Activated CD4-positive, alpha-beta T cell treated with anti-CD3 and anti-CD28 coated beads, Interleukin-2, amount 10 ng/mL, durations not matched to agents 7 days and 5 days (primary cell): ENCODE results near the gene ROR2. TPM values are rescaled to one million over a fixed set of nuclear protein-coding genes. Genes with fewer than 3 reads are reported as not detected.

ENCODE experiments used
- CTCF ChIA-PET: fragments of 350-600 bp; sonication (Branson Sonifier 250); formaldehyde crosslinking; loops from one replicate; lab custom pipeline; 2021; ENCODE audit warnings: antibody characterized with exemption; lab: Charles Lee
- POLR2A ChIA-PET: fragments of 350-600 bp; sonication (Branson Sonifier 250); formaldehyde crosslinking; loops from one replicate; lab custom pipeline; 2021; ENCODE audit warnings: antibody characterized with exemption; lab: Charles Lee
- DNase-seq: peaks from one replicate; pipeline ENCODE4 v3.0.0-alpha.2; 2020
- H3K27ac Mint-ChIP-seq: one replicate; pipeline ENCODE4 v1.8.0; 2021; ENCODE audit warnings: mild to moderate bottlenecking, moderate library complexity, mixed read lengths
- H3K27me3 Mint-ChIP-seq: one replicate; pipeline ENCODE4 v1.8.0; 2021; ENCODE audit warnings: mixed read lengths
- H3K36me3 Mint-ChIP-seq: one replicate; pipeline ENCODE4 v1.8.0; 2021; ENCODE audit warnings: low read depth, mixed read lengths
- H3K4me1 Mint-ChIP-seq: one replicate; pipeline ENCODE4 v1.8.0; 2021; ENCODE audit warnings: mixed read lengths
- H3K4me3 Mint-ChIP-seq: one replicate; pipeline ENCODE4 v1.8.0; 2021; ENCODE audit warnings: mild to moderate bottlenecking, moderate library complexity, mixed read lengths
- H3K9me3 Mint-ChIP-seq: one replicate; pipeline ENCODE4 v1.8.0; 2021; ENCODE audit warnings: mixed read lengths
- total RNA-seq, 2 experiments: library from RNA; stranded (reverse); gene quantifications; one replicate each; pipeline ENCODE4 v1.2.3, GENCODE V29; 2021

ROR2 gene
- total RNA-seq, 2 experiments from 2014 or later, result 0.48 to 0.55 TPM

DNA sequence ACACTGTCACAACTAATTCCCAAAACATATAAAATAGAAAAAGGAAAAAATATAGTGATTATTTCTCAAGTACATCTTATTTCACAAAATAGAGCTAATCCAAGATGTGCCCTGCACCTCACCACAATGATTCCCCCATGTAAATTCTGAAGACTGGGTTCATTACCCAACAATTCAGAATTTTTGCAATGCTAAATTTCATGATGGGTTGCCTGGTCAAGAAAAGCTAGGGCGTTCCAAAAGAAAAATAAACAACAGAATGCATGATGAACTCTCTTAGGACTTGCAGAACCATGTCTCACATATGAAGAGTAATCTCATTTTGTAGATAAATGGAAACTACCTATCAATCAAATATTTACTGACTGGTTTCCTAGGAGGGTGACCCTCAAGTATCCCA is 266.8 kb downstream of the ROR2 start:
- H3K36me3 Mint-ChIP-seq, result no peaks in the 10 kb centered on the region
- ChIA-PET CTCF (interaction anchor here (1.1 kb wide), 1 partner anchor 768 kb away, joined by 4 read pairs; no protein-coding TSS in a partner anchor), POLR2A (no interaction called here)
- peaks cover 15% of the 10 kb centered on the region for H3K27me3 Mint-ChIP-seq
- no peak overlapping the region for H3K27ac Mint-ChIP-seq
- DNase-seq, result no peak
- peaks cover 4% of the 10 kb centered on the region for H3K4me1 Mint-ChIP-seq
- no peaks in the 10 kb centered on the region for H3K9me3 Mint-ChIP-seq
- no peak overlapping the region for H3K4me3 Mint-ChIP-seq

- POLR2A ChIA-PET, result no interaction called here
- Mint-ChIP-seq H3K9me3 (no peaks in the 10 kb centered on the region), H3K4me1 (peaks cover 4% of the 10 kb centered on the region), H3K36me3 (no peaks in the 10 kb centered on the region), H3K27ac (no peak overlapping the region), H3K4me3 (no peak overlapping the region), H3K27me3 (peaks cover 18% of the 10 kb centered on the region)
- no peak for DNase-seq
- CTCF ChIA-PET, result interaction anchor here (1.1 kb wide), 1 partner anchor 768 kb away, joined by 4 read pairs; no protein-coding TSS in a partner anchor
These were observed 267.2 kb downstream of the ROR2 start for GRCh38 chr9:91682806-91683205.

DNA sequence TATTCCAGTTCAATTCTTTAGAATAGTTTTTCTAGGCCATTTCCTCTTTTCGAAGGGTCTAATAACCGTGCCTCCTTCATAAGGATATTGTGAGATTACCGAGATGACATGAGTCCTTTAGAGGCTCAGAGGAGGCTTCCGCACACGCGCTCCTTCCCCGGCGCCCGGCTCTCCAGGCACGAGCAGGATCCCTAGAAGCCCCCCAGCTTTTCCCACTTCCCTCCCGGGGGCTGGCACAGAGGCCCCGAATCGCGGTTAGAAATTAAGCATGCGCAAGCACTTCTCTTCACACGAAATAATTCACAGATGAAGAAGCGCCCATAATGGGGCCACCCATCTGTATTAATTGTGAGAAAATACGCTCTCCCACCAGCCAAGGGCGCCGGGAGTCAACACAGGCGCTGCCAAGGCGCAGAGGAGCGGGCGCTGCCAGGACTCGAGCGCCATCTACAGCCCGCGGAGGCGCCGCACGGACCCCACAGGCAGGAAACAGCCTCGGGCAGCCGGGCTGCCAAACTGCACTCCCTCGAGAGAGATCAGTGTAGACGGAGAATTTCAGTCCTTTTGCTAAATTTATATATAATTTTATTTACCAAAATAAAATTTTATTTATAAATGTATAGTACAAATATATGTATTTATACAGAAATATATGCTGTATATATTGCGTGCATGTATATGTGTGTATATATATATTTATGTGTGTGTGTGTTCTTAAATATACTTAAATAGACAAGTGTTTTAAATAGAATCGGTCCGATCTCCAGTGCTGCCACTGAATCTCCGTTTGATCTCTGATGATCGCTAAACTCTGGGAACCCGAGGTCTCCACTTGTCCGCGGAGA is 268.3 kb downstream of the ROR2 start:
- H3K27ac Mint-ChIP-seq, result peak overlapping the region; percentile 19
- peaks cover 26% of the 10 kb centered on the region for H3K27me3 Mint-ChIP-seq
- DNase-seq, result peak; percentile 70
- peak overlapping the region; percentile 32 for H3K4me3 Mint-ChIP-seq
- peaks cover 4% of the 10 kb centered on the region for H3K4me1 Mint-ChIP-seq
- ChIA-PET CTCF (no interaction called here), POLR2A (no interaction called here)
- no peaks in the 10 kb centered on the region for H3K36me3 Mint-ChIP-seq
- no peaks in the 10 kb centered on the region for H3K9me3 Mint-ChIP-seq

- Mint-ChIP-seq H3K9me3 (no peaks in the 10 kb centered on the region), H3K27ac (no peak overlapping the region), H3K27me3 (peaks cover 29% of the 10 kb centered on the region), H3K4me1 (peaks cover 4% of the 10 kb centered on the region), H3K36me3 (no peaks in the 10 kb centered on the region), H3K4me3 (no peak overlapping the region)
- DNase-seq, result no peak
- POLR2A ChIA-PET, result no interaction called here
- CTCF ChIA-PET, result no interaction called here
These were observed 269.0 kb downstream of the ROR2 start for GRCh38 chr9:91680998-91681397.

- ChIA-PET POLR2A (no interaction called here), CTCF (no interaction called here)
- peaks cover 4% of the 10 kb centered on the region for H3K4me1 Mint-ChIP-seq
- H3K27me3 Mint-ChIP-seq, result peaks cover 33% of the 10 kb centered on the region
- H3K36me3 Mint-ChIP-seq, result no peaks in the 10 kb centered on the region
- H3K4me3 Mint-ChIP-seq, result no peak overlapping the region
- H3K27ac Mint-ChIP-seq, result no peak overlapping the region
- no peak for DNase-seq
- no peaks in the 10 kb centered on the region for H3K9me3 Mint-ChIP-seq
These were observed 269.9 kb downstream of the ROR2 start for GRCh38 chr9:91680106-91680505.

DNA sequence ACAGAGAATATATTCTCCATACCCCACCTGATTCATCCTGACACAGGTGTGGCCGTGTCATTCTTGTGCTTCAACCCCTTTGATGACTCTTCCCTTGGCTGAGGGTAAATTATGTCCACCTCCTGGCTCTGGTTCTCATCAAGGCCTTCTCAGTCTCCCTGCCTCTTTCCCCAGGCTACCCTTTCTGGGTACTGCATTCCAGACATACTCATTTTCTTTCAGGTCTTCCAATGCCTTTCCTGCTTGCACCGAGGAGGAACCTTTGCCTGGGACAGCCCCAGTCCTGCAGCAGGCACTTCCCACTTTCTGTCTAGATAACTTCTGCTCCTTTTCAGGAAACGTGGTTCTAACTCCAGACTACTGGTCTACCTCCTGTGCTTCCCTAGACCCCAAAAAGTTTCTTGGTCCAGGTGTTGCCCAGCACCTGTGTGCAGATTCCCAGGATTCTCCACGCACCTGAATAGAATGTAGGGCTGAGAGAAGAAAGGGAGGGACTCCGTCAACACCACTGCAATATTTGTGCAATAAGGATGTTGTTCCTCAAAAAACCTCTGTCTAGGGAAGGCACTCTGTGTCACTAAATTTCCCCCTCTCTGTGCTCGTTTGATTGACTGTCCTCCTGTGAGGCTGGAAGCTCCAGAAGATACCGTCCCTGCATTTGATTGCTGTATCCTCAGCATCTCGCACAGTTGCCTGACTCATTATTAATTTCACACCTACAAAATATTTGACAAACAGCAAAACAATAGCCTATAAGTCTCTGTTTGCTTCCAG is 271.0 kb downstream of the ROR2 start:
- peaks cover 4% of the 10 kb centered on the region for H3K4me1 Mint-ChIP-seq

GRCh38 chr9:91677822-91678436 is 272.1 kb downstream of the ROR2 start:
- H3K36me3 Mint-ChIP-seq, result no peaks in the 10 kb centered on the region
- CTCF ChIA-PET, result no interaction called here
- no peak overlapping the region for H3K27ac Mint-ChIP-seq
- no peak for DNase-seq
- POLR2A ChIA-PET, result no interaction called here
- no peaks in the 10 kb centered on the region for H3K9me3 Mint-ChIP-seq
- H3K4me3 Mint-ChIP-seq, result no peak overlapping the region
- peaks cover 47% of the 10 kb centered on the region for H3K27me3 Mint-ChIP-seq
- peaks cover 4% of the 10 kb centered on the region for H3K4me1 Mint-ChIP-seq

More for the DNA sequence above, 271.0 kb downstream of the ROR2 start:
- Mint-ChIP-seq H3K36me3 (no peaks in the 10 kb centered on the region), H3K27ac (no peak overlapping the region), H3K4me3 (no peak overlapping the region), H3K27me3 (peaks cover 43% of the 10 kb centered on the region), H3K9me3 (no peaks in the 10 kb centered on the region)
- POLR2A ChIA-PET, result no interaction called here
- CTCF ChIA-PET, result no interaction called here
- DNase-seq, result no peak

GRCh38 chr9:91677331-91677730 is 272.7 kb downstream of the ROR2 start:
- peaks cover 52% of the 10 kb centered on the region for H3K27me3 Mint-ChIP-seq

DNA sequence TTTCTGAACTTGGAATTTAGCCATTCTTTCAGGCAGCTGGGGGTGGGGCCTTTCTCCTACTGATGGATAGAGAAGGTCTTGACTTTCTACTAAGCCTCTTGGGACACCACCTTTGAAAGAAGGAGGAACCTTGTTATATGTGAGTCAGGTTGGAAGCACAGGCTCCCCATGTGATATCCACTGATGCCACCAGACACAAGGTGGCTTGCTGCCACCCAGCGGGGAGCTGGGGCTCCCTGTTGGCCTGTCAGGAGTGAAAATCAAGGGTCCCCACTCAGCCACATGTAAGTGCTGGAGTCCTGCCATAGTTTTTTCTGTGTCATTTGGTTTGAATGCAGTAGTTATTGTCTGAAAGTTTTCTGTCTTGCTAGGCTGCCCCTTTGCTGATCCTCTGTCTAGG is 274.0 kb downstream of the ROR2 start:
- H3K4me1 Mint-ChIP-seq, result no peaks in the 10 kb centered on the region
- H3K4me3 Mint-ChIP-seq, result no peak overlapping the region
- no peak overlapping the region for H3K27ac Mint-ChIP-seq
- ChIA-PET POLR2A (no interaction called here), CTCF (interaction anchor here (1.0 kb wide), 1 partner anchor 243 kb away, joined by 3 read pairs; no protein-coding TSS in a partner anchor)
- no peaks in the 10 kb centered on the region for H3K9me3 Mint-ChIP-seq
- H3K27me3 Mint-ChIP-seq, result peaks cover 60% of the 10 kb centered on the region
- DNase-seq, result no peak
- H3K36me3 Mint-ChIP-seq, result no peaks in the 10 kb centered on the region

More at GRCh38 chr9:91677331-91677730, 272.7 kb downstream of the ROR2 start:
- Mint-ChIP-seq H3K4me3 (no peak overlapping the region), H3K4me1 (peaks cover 4% of the 10 kb centered on the region), H3K9me3 (no peaks in the 10 kb centered on the region), H3K27ac (no peak overlapping the region), H3K36me3 (no peaks in the 10 kb centered on the region)
- DNase-seq, result no peak
- ChIA-PET POLR2A (no interaction called here), CTCF (no interaction called here)

- no peak overlapping the region for H3K27ac Mint-ChIP-seq
- ChIA-PET CTCF (no interaction called here), POLR2A (no interaction called here)
- no peaks in the 10 kb centered on the region for H3K36me3 Mint-ChIP-seq
- no peak overlapping the region for H3K4me3 Mint-ChIP-seq
- H3K9me3 Mint-ChIP-seq, result no peaks in the 10 kb centered on the region
- peaks cover 31% of the 10 kb centered on the region for H3K27me3 Mint-ChIP-seq
- no peaks in the 10 kb centered on the region for H3K4me1 Mint-ChIP-seq
- DNase-seq, result no peak
These were observed 285.4 kb downstream of the ROR2 start for GRCh38 chr9:91664663-91665062.

DNA sequence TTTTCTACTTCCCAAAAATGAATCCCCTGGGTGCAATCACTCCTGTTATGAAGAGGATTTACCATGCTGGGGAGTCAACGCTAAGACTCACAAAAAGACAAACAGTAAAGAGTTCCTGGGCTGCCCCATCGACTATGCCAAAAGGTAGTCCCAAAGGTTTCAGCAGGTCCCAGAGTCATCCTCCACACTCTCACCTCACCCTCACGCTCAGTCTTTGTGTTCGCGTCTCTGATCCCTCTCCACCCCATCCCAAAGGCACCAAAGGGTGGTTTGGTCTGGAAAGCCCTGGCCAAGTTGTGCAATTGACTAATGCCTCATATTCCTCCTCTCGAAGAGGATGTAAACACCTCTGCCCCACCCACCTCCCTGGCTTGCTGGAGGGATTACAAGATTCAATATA is 286.2 kb downstream of the ROR2 start:
- H3K4me1 Mint-ChIP-seq, result no peaks in the 10 kb centered on the region
- no peak overlapping the region for H3K4me3 Mint-ChIP-seq
- POLR2A ChIA-PET, result no interaction called here
- no peaks in the 10 kb centered on the region for H3K36me3 Mint-ChIP-seq
- peaks cover 26% of the 10 kb centered on the region for H3K27me3 Mint-ChIP-seq
- CTCF ChIA-PET, result no interaction called here
- H3K27ac Mint-ChIP-seq, result no peak overlapping the region
- no peak for DNase-seq
- no peaks in the 10 kb centered on the region for H3K9me3 Mint-ChIP-seq

- no peaks in the 10 kb centered on the region for H3K36me3 Mint-ChIP-seq
- no peak overlapping the region for H3K4me3 Mint-ChIP-seq
- DNase-seq, result no peak
- peaks cover 16% of the 10 kb centered on the region for H3K27me3 Mint-ChIP-seq
- POLR2A ChIA-PET, result no interaction called here
- H3K4me1 Mint-ChIP-seq, result no peaks in the 10 kb centered on the region
- no peak overlapping the region for H3K27ac Mint-ChIP-seq
- CTCF ChIA-PET, result no interaction called here
- H3K9me3 Mint-ChIP-seq, result no peaks in the 10 kb centered on the region
These were observed 288.6 kb downstream of the ROR2 start for GRCh38 chr9:91661451-91661850.

DNA sequence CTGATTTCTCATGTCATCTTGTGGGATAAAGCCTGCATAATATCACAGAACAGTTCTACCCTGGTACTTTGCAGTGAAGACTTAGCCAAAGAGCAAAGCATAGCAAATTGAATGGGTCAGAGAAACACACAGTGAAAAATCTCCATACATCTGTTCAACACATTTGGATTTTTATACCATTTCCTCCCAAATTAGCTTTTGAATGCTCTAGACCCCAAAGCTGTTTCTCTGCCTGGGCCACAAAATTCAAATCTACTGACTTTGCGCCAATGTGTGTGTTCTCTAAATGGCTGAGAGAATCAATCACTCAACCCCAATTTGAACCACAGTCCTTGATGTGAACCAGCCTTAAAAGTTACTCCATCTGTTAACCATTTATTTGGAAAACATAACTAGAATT is 289.5 kb downstream of the ROR2 start:
- Mint-ChIP-seq H3K36me3 (no peaks in the 10 kb centered on the region), H3K9me3 (no peaks in the 10 kb centered on the region), H3K27ac (no peak overlapping the region), H3K4me3 (no peak overlapping the region), H3K4me1 (no peaks in the 10 kb centered on the region), H3K27me3 (peaks cover 18% of the 10 kb centered on the region)
- no peak for DNase-seq
- ChIA-PET CTCF (no interaction called here), POLR2A (no interaction called here)
